ENCODE data around the gene TUBB3. TPM values are rescaled to one million over a fixed set of nuclear protein-coding genes. Genes with fewer than 3 reads are reported as not detected.
A peak's percentile ranks its signal among the peaks of the same experiment; 100 is the strongest.

Gene TUBB3
- total RNA-seq, 1 donor from 2014 or later: 459 TPM

DNA sequence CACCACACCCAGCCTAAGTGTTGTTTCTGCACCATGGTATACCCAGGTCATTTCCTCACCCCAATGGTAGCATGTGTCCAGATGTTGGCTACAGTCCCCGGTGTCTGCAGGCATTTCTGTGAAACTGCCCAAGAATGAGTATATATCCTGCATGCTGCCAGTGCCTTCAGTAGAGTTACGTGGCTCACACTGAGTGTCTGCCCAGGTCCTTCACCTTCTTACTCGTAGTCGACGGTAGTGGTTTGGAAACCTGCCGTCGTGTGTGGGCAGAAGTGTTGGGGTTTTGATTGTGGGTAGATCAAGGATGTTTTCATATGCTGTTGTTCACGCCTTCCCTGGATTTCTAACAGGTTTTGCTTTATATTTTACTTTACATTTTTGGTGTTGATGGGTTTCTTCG, 32.9 kb upstream of the TUBB3 start:
- H3K27me3 Mint-ChIP-seq (ENCODE audit: low read depth, unreplicated experiment): no peaks in the 10 kb centered on the region
- Histone ChIP-seq H3K27me3 (ENCODE audit: insufficient read depth, low read length) (no peaks in the 10 kb centered on the region), H3K4me2 (ENCODE audit: low read length) (no peak overlapping the region), H3K9me3 (ENCODE audit: insufficient read depth, low read depth, low read length) (no peaks in the 10 kb centered on the region), H3K4me1 (ENCODE audit: insufficient read depth, low read length) (no peaks in the 10 kb centered on the region), H3K4me3 (ENCODE audit: insufficient read depth, low read depth, low read length) (no peak overlapping the region), H3K79me2 (ENCODE audit: insufficient read depth, low read length) (peaks cover 18% of the 10 kb centered on the region), H3K36me3 (ENCODE audit: insufficient read depth, low read length) (peaks cover 41% of the 10 kb centered on the region), H3K9ac (ENCODE audit: low read length) (no peak overlapping the region), H4K20me1 (ENCODE audit: insufficient read depth, low read length) (peaks cover 62% of the 10 kb centered on the region), H2AFZ (ENCODE audit: low read depth, low read length) (no peak overlapping the region), H3K27ac (ENCODE audit: low read depth, low read length) (no peak overlapping the region)
- TF ChIP-seq, protein P1, sequence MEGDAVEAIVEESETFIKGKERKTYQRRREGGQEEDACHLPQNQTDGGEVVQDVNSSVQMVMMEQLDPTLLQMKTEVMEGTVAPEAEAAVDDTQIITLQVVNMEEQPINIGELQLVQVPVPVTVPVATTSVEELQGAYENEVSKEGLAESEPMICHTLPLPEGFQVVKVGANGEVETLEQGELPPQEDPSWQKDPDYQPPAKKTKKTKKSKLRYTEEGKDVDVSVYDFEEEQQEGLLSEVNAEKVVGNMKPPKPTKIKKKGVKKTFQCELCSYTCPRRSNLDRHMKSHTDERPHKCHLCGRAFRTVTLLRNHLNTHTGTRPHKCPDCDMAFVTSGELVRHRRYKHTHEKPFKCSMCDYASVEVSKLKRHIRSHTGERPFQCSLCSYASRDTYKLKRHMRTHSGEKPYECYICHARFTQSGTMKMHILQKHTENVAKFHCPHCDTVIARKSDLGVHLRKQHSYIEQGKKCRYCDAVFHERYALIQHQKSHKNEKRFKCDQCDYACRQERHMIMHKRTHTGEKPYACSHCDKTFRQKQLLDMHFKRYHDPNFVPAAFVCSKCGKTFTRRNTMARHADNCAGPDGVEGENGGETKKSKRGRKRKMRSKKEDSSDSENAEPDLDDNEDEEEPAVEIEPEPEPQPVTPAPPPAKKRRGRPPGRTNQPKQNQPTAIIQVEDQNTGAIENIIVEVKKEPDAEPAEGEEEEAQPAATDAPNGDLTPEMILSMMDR (IDR thresholded peaks at IDR 0.05; ENCODE audit: insufficient read depth, low read depth, low read length): no peak
- TF ChIP-seq EZH2 (IDR thresholded peaks at IDR 0.05; ENCODE audit: insufficient read depth, low read length): no peak
- H3K4me1 Mint-ChIP-seq (ENCODE audit: low read depth, unreplicated experiment): peaks cover 3% of the 10 kb centered on the region
- no peak overlapping the region for H3K27ac Mint-ChIP-seq (ENCODE audit: unreplicated experiment)
- FAIRE-seq (no peak), DNase-seq (ENCODE audit: low read depth) (peak; percentile 62)
- peaks cover 23% of the 10 kb centered on the region for H3K36me3 Mint-ChIP-seq (ENCODE audit: low read depth, unreplicated experiment)
- H3K9me3 Mint-ChIP-seq (ENCODE audit: unreplicated experiment): no peaks in the 10 kb centered on the region
- H3K4me3 Mint-ChIP-seq (ENCODE audit: unreplicated experiment): no peak overlapping the region

DNA sequence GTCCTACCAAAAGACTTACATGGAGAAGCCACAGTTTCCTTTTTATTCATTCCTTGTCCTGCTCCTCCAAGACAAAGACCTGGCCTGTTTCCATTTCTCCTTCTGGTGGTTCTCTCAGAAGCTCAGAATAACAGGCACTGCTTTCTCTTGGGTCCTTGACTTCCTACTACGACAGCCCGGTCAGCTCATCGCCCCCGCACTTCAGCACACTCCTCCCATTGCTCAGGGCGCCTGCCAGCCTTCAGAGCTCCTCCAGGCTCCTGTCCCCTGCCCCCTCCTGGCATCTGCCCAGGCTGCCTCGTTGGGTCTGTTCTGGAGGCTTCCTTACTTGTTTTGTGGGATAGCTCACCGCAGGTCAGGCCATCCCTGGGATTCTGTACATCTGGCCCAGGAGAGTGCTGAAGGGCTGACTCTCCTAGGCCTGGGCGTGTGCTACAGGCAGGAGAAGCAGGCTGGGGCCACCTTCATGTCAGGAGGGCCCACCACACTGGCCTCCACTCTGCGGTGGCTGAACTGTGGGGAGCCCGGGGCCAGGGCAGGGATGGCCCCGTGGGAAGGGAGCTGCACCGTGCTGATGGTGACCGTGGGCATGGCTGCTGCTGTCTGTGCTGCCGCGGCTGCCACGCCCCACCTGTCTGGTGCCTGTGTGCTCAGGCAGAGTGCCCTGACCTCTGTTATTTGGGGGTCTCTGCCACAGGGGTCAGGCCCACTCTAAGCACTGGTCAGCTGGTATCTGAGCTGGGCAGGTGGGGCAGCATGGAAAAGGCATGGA, 32.1 kb upstream of the TUBB3 start:
- FAIRE-seq (no peak), DNase-seq (ENCODE audit: low read depth) (peak; percentile 23)
- Histone ChIP-seq H3K79me2 (ENCODE audit: insufficient read depth, low read length) (peaks cover 24% of the 10 kb centered on the region), H3K4me1 (ENCODE audit: insufficient read depth, low read length) (no peaks in the 10 kb centered on the region), H4K20me1 (ENCODE audit: insufficient read depth, low read length) (peaks cover 67% of the 10 kb centered on the region), H3K9ac (ENCODE audit: low read length) (no peak overlapping the region), H3K27ac (ENCODE audit: low read depth, low read length) (no peak overlapping the region), H2AFZ (ENCODE audit: low read depth, low read length) (no peak overlapping the region), H3K27me3 (ENCODE audit: insufficient read depth, low read length) (no peaks in the 10 kb centered on the region), H3K9me3 (ENCODE audit: insufficient read depth, low read depth, low read length) (no peaks in the 10 kb centered on the region), H3K4me2 (ENCODE audit: low read length) (no peak overlapping the region), H3K4me3 (ENCODE audit: insufficient read depth, low read depth, low read length) (no peak overlapping the region), H3K36me3 (ENCODE audit: insufficient read depth, low read length) (peaks cover 43% of the 10 kb centered on the region)
- H3K9me3 Mint-ChIP-seq (ENCODE audit: unreplicated experiment): no peaks in the 10 kb centered on the region
- peaks cover 3% of the 10 kb centered on the region for H3K4me1 Mint-ChIP-seq (ENCODE audit: low read depth, unreplicated experiment)
- H3K27me3 Mint-ChIP-seq (ENCODE audit: low read depth, unreplicated experiment): no peaks in the 10 kb centered on the region
- TF ChIP-seq EZH2 (IDR thresholded peaks at IDR 0.05; ENCODE audit: insufficient read depth, low read length): no peak
- TF ChIP-seq, protein P1 (IDR thresholded peaks at IDR 0.05; ENCODE audit: insufficient read depth, low read depth, low read length): no peak
- peaks cover 21% of the 10 kb centered on the region for H3K36me3 Mint-ChIP-seq (ENCODE audit: low read depth, unreplicated experiment)
- peak overlapping the region; percentile 57 for H3K4me3 Mint-ChIP-seq (ENCODE audit: unreplicated experiment)
- peak overlapping the region; percentile 72 for H3K27ac Mint-ChIP-seq (ENCODE audit: unreplicated experiment)

DNA sequence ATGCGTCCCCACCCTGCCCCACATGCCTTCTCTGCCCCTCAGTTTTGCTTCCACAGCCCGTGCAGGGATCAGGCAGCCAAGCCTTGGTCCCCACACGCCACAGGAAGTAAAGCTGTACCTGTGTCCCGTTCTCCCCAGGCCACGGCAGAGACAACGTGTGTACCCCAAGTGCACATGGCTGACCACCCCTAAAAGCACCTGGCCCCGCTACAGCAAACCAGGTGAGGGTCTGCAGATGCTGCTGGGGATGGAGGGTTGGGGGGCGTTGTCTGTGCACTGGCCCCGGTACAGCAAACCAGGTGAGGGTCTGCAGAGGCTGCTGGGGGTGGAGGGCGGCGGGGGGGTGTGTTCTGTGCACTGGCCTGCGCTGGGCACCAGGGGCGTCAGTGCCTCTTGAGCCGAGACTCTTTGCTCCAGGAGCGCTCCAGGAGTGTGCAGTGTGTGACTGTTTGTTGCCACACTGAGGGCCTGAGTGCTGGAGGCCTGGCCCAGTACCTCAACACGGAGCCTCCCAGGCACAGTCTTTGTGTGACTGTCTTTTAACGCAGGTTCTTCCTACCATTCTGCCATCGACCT, 31.0 kb upstream of the TUBB3 start:
- no peak overlapping the region for H3K27ac Mint-ChIP-seq (ENCODE audit: unreplicated experiment)
- no peaks in the 10 kb centered on the region for H3K4me1 ChIP-seq (ENCODE audit: insufficient read depth, low read length)
- FAIRE-seq: no peak
- peaks cover 21% of the 10 kb centered on the region for H3K36me3 Mint-ChIP-seq (ENCODE audit: low read depth, unreplicated experiment)
- H3K79me2 ChIP-seq (ENCODE audit: insufficient read depth, low read length): peaks cover 24% of the 10 kb centered on the region
- peaks cover 68% of the 10 kb centered on the region for H4K20me1 ChIP-seq (ENCODE audit: insufficient read depth, low read length)
- no peaks in the 10 kb centered on the region for H3K27me3 ChIP-seq (ENCODE audit: insufficient read depth, low read length)
- H3K27me3 Mint-ChIP-seq (ENCODE audit: low read depth, unreplicated experiment): no peaks in the 10 kb centered on the region
- H3K4me1 Mint-ChIP-seq (ENCODE audit: low read depth, unreplicated experiment): peaks cover 3% of the 10 kb centered on the region
- no peaks in the 10 kb centered on the region for H3K9me3 Mint-ChIP-seq (ENCODE audit: unreplicated experiment)
- H3K36me3 ChIP-seq (ENCODE audit: insufficient read depth, low read length): peaks cover 49% of the 10 kb centered on the region
- H3K4me3 ChIP-seq (ENCODE audit: insufficient read depth, low read depth, low read length): no peak overlapping the region
- H3K27ac ChIP-seq (ENCODE audit: low read depth, low read length): no peak overlapping the region
- no peak for TF ChIP-seq EZH2 (IDR thresholded peaks at IDR 0.05; ENCODE audit: insufficient read depth, low read length)
- TF ChIP-seq, protein P1 (IDR thresholded peaks at IDR 0.05; ENCODE audit: insufficient read depth, low read depth, low read length): no peak
- H3K9me3 ChIP-seq (ENCODE audit: insufficient read depth, low read depth, low read length): no peaks in the 10 kb centered on the region
- H3K4me2 ChIP-seq (ENCODE audit: low read length): no peak overlapping the region
- no peak overlapping the region for H3K9ac ChIP-seq (ENCODE audit: low read length)
- H3K4me3 Mint-ChIP-seq (ENCODE audit: unreplicated experiment): no peak overlapping the region
- no peak for DNase-seq (ENCODE audit: low read depth)
- H2AFZ ChIP-seq (ENCODE audit: low read depth, low read length): no peak overlapping the region
